HG02970 (cell line): ENCODE results near the gene PKNOX1.
"Not testable (repeated sequence)": the region's sequence is repeated elsewhere in the genome, so short reads cannot be mapped to it uniquely, and the experiment has no call there.

ENCODE experiments used
- ATAC-seq: cut with Tn5 transposase; IDR thresholded peaks from one replicate; pipeline ENCODE4 v1.9.1; 2021; ENCODE audit warnings: mild to moderate bottlenecking, moderate library complexity, moderate number of reproducible peaks; ENCODE audit not compliant: unreplicated experiment, low FRiP score

The PKNOX1 gene

GRCh38 chr21:42973991-42974831, at the start of gene PKNOX1:
PKNOX1 (plus strand) TSS chr21:42974562; CDS start chr21:43004382, 29,820 bp downstream.
- ATAC-seq, result peak; percentile 80

GRCh38 chr21:42925114-42925926, 49.0 kb upstream of the PKNOX1 start, which contains the start of gene ERVH48-1:
ERVH48-1 (minus strand) TSS chr21:42925630; CDS start chr21:42919006, 6,624 bp downstream.
- ATAC-seq, result no peak

- ATAC-seq, result not testable (repeated sequence)
Measured at GRCh38 chr21:42927474-42928200, 46.7 kb upstream of the PKNOX1 start.

GRCh38 chr21:42929969-42930368, 44.4 kb upstream of the PKNOX1 start:
- no peak for ATAC-seq

GRCh38 chr21:42931560-42932235, 42.7 kb upstream of the PKNOX1 start:
- ATAC-seq, result no peak

- not testable (repeated sequence) for ATAC-seq
Measured at GRCh38 chr21:42932378-42933136, 41.8 kb upstream of the PKNOX1 start.

GRCh38 chr21:42933137-42933970, 41.0 kb upstream of the PKNOX1 start:
- not testable (repeated sequence) for ATAC-seq

GRCh38 chr21:42933973-42934372, 40.4 kb upstream of the PKNOX1 start:
- not testable (repeated sequence) for ATAC-seq

GRCh38 chr21:42936360-42936759, 38.0 kb upstream of the PKNOX1 start:
- not testable (repeated sequence) for ATAC-seq

GRCh38 chr21:42937034-42937940, 37.1 kb upstream of the PKNOX1 start:
- not testable (repeated sequence) for ATAC-seq

- ATAC-seq, result no peak
Measured at GRCh38 chr21:42937960-42938605, 36.3 kb upstream of the PKNOX1 start.

- ATAC-seq, result not testable (repeated sequence)
Measured at GRCh38 chr21:42938606-42938995, 35.8 kb upstream of the PKNOX1 start.

GRCh38 chr21:42939582-42940413, 34.6 kb upstream of the PKNOX1 start:
- ATAC-seq, result no peak

GRCh38 chr21:42941696-42942085, 32.7 kb upstream of the PKNOX1 start:
- no peak for ATAC-seq

- no peak for ATAC-seq
Measured at GRCh38 chr21:42942244-42942643, 32.1 kb upstream of the PKNOX1 start.
